Neural cell (in vitro differentiated cells): ENCODE results near the gene HSDL2. TPM values are rescaled to one million over a fixed set of nuclear protein-coding genes. Genes with fewer than 3 reads are reported as not detected.

Source experiments
- H2AFZ ChIP-seq: fragments of 200-600, 300-800 bp; sonication (generic), shearing (Covaris generic); 2 replicates; pipeline ENCODE4 v1.6.0; 2014; ENCODE audit warnings: low read depth, mild to moderate bottlenecking, antibody characterized with exemption, low read length, moderate library complexity
- H3F3A ChIP-seq: fragments of 200-600 bp; shearing (Covaris generic); 2 replicates; pipeline ENCODE4 v1.6.1; 2016; ENCODE audit warnings: mild to moderate bottlenecking, moderate library complexity, mixed read lengths, antibody characterized with exemption, low read length; ENCODE audit not compliant: insufficient read depth, poor library complexity, severe bottlenecking
- H3K27ac ChIP-seq: fragments of 200-600, 300-800 bp; sonication (generic), shearing (Covaris generic); 2 replicates; pipeline ENCODE4 v1.5.1; 2014; ENCODE audit warnings: mild to moderate bottlenecking, low read length, moderate library complexity
- H3K27me3 ChIP-seq: fragments of 300-800, 200-600 bp; sonication (generic), shearing (Covaris generic); 2 replicates; pipeline ENCODE4 v1.6.0; 2014; ENCODE audit warnings: mild to moderate bottlenecking, low read depth, low read length, moderate library complexity; ENCODE audit not compliant: insufficient read depth
- H3K36me3 ChIP-seq: fragments of 300-800, 200-600 bp; sonication (generic), shearing (Covaris generic); 2 replicates; pipeline ENCODE4 v1.5.1; 2014; ENCODE audit warnings: mild to moderate bottlenecking, antibody characterized with exemption, low read length, moderate library complexity; ENCODE audit not compliant: insufficient read depth
- H3K4me2 ChIP-seq: fragments of 300-800, 200-600 bp; sonication (generic), shearing (Covaris generic); 2 replicates; pipeline ENCODE4 v1.6.0; 2014; ENCODE audit warnings: mild to moderate bottlenecking, low read length
- H3K4me3 ChIP-seq: fragments of 300-800, 200-600 bp; sonication (generic), shearing (Covaris generic); 2 replicates; pipeline ENCODE4 v1.5.1; 2014; ENCODE audit warnings: mild to moderate bottlenecking, low read length, moderate library complexity
- H3K79me2 ChIP-seq: fragments of 200-600 bp; shearing (Covaris generic); replicated peaks from 2 replicates; pipeline ENCODE4 v1.6.0; 2014; ENCODE audit warnings: mild to moderate bottlenecking, low read length, moderate library complexity; ENCODE audit not compliant: insufficient read depth
- H3K9ac ChIP-seq: fragments of 300-800, 200-600 bp; sonication (generic), shearing (Covaris generic); 2 replicates; pipeline ENCODE4 v1.6.1; 2016; ENCODE audit warnings: mild to moderate bottlenecking, low read length, mixed read lengths
- H3K9me2 ChIP-seq: fragments of 200-600 bp; shearing (Covaris generic); 2 replicates; pipeline ENCODE4 v1.6.1; 2016; ENCODE audit warnings: mild to moderate bottlenecking, low read length, mixed read lengths; ENCODE audit not compliant: insufficient read depth
- H3K9me3 ChIP-seq: fragments of 200-600, 300-800 bp; sonication (generic), shearing (Covaris generic); 2 replicates; pipeline ENCODE4 v1.6.1; 2016; ENCODE audit warnings: mild to moderate bottlenecking, mixed run types, low read length, moderate library complexity, mixed read lengths
- H4K20me1 ChIP-seq: fragments of 200-600 bp; shearing (Covaris generic); 2 replicates; pipeline ENCODE4 v1.6.1; 2016; ENCODE audit warnings: mild to moderate bottlenecking, mixed run types; ENCODE audit not compliant: insufficient read depth
- CTCF ChIP-seq: fragments of 450-650 bp; IDR thresholded peaks from 2 replicates; pipeline ENCODE4 v1.5.1; 2014; ENCODE audit warnings: antibody characterized with exemption, mild to moderate bottlenecking, moderate library complexity; ENCODE audit not compliant: poor library complexity, severe bottlenecking
- EP300 ChIP-seq: fragments of 450-650 bp; conservative IDR thresholded peaks from 2 replicates; pipeline ENCODE4 v1.6.1; 2014; ENCODE audit warnings: antibody characterized with exemption, mild to moderate bottlenecking, moderate library complexity; ENCODE audit not compliant: poor library complexity, severe bottlenecking
- EZH2 ChIP-seq: fragments of 200-600, 300-800 bp; shearing (Covaris generic), sonication (generic); IDR thresholded peaks from 2 replicates; pipeline ENCODE4 v1.6.1; 2014; ENCODE audit warnings: antibody characterized with exemption, low read length, borderline replicate concordance, mild to moderate bottlenecking; ENCODE audit not compliant: insufficient read depth, poor library complexity, severe bottlenecking
- MXI1 ChIP-seq: fragments of 450-650 bp; conservative IDR thresholded peaks from 2 replicates; pipeline ENCODE4 v1.6.1; 2014; ENCODE audit warnings: antibody characterized with exemption, mild to moderate bottlenecking; ENCODE audit not compliant: poor library complexity, severe bottlenecking
- POLR2AphosphoS5 ChIP-seq: IDR thresholded peaks from 2 replicates; pipeline ENCODE4 v1.6.1; 2012
- RAD21 ChIP-seq: fragments of 450-650 bp; conservative IDR thresholded peaks from 2 replicates; pipeline ENCODE4 v1.6.1; 2014; ENCODE audit warnings: antibody characterized with exemption, mild to moderate bottlenecking, moderate library complexity
- REST ChIP-seq: IDR thresholded peaks from 2 replicates; pipeline ENCODE4 v1.6.1; 2012; ENCODE audit warnings: borderline replicate concordance
- SMC3 ChIP-seq: fragments of 450-650 bp; conservative IDR thresholded peaks from 2 replicates; pipeline ENCODE4 v1.6.1; 2014; ENCODE audit warnings: antibody characterized with exemption, mild to moderate bottlenecking, moderate library complexity; ENCODE audit not compliant: poor library complexity
- TAF1 ChIP-seq: IDR thresholded peaks from 2 replicates; pipeline ENCODE4 v1.6.1; 2012; ENCODE audit warnings: low read depth
- polyA plus RNA-seq: library from polyadenylated mRNA; depleted of rRNA; stranded (reverse); fragments of >200 nt; gene quantifications from 2 replicates; pipeline ENCODE4 v1.2.3, GENCODE V29; 2014

The HSDL2 gene
- polyA plus RNA-seq, 1 donor from 2014 or later, result 9.0 TPM

- Histone ChIP-seq H3K27ac (no peak overlapping the region), H3K9ac (no peak overlapping the region), H3K79me2 (no peaks in the 10 kb centered on the region), H3K27me3 (no peaks in the 10 kb centered on the region), H3K36me3 (no peaks in the 10 kb centered on the region), H3K4me2 (no peak overlapping the region), H3K4me3 (no peak overlapping the region), H4K20me1 (no peaks in the 10 kb centered on the region), H3K9me3 (no peaks in the 10 kb centered on the region), H3F3A (no peaks in the 10 kb centered on the region), H2AFZ (no peak overlapping the region), H3K9me2 (no peaks in the 10 kb centered on the region)
- TF ChIP-seq MXI1 (no peak), POLR2AphosphoS5 (no peak), EZH2 (no peak), SMC3 (no peak), RAD21 (no peak), CTCF (no peak), EP300 (no peak), REST (no peak), TAF1 (no peak)
Measured at GRCh38 chr9:112352209-112352608, 27.7 kb upstream of the HSDL2 start.

GRCh38 chr9:112354081-112354743, 25.7 kb upstream of the HSDL2 start:
- no peaks in the 10 kb centered on the region for H3F3A ChIP-seq
- H3K4me2 ChIP-seq, result no peak overlapping the region
- TF ChIP-seq SMC3 (no peak), EZH2 (no peak), POLR2AphosphoS5 (no peak), REST (no peak), MXI1 (no peak), EP300 (no peak), TAF1 (no peak), RAD21 (no peak)
- H3K79me2 ChIP-seq, result no peaks in the 10 kb centered on the region
- no peaks in the 10 kb centered on the region for H3K27me3 ChIP-seq
- no peaks in the 10 kb centered on the region for H3K9me3 ChIP-seq
- H3K36me3 ChIP-seq, result no peaks in the 10 kb centered on the region
- H3K9me2 ChIP-seq, result no peaks in the 10 kb centered on the region
- H3K27ac ChIP-seq, result no peak overlapping the region
- no peak overlapping the region for H2AFZ ChIP-seq
- no peaks in the 10 kb centered on the region for H4K20me1 ChIP-seq
- no peak overlapping the region for H3K4me3 ChIP-seq
- no peak overlapping the region for H3K9ac ChIP-seq
